NCI-H446 treated with DMSO at 0.1 percent for 48 hours (cell line): Measurements from ENCODE around the gene CEP162.
"Not testable (repeated sequence)": the region's sequence is repeated elsewhere in the genome, so short reads cannot be mapped to it uniquely, and the experiment has no call there.

Experiments
- DNase-seq: peaks from one replicate; lab custom pipeline; 2025; lab: John Stamatoyannopoulos, UW

CEP162 gene

GRCh38 chr6:84084705-84085104, 142.7 kb downstream of the CEP162 start:
- DNase-seq: not testable (repeated sequence)

GRCh38 chr6:84082689-84083265, 144.7 kb downstream of the CEP162 start:
- DNase-seq: no peak

GRCh38 chr6:84081222-84081621, 146.2 kb downstream of the CEP162 start:
- DNase-seq: no peak

GRCh38 chr6:84078335-84078734, 149.1 kb downstream of the CEP162 start:
- DNase-seq: no peak

GRCh38 chr6:84077645-84078044, 149.8 kb downstream of the CEP162 start:
- DNase-seq: no peak

DNA sequence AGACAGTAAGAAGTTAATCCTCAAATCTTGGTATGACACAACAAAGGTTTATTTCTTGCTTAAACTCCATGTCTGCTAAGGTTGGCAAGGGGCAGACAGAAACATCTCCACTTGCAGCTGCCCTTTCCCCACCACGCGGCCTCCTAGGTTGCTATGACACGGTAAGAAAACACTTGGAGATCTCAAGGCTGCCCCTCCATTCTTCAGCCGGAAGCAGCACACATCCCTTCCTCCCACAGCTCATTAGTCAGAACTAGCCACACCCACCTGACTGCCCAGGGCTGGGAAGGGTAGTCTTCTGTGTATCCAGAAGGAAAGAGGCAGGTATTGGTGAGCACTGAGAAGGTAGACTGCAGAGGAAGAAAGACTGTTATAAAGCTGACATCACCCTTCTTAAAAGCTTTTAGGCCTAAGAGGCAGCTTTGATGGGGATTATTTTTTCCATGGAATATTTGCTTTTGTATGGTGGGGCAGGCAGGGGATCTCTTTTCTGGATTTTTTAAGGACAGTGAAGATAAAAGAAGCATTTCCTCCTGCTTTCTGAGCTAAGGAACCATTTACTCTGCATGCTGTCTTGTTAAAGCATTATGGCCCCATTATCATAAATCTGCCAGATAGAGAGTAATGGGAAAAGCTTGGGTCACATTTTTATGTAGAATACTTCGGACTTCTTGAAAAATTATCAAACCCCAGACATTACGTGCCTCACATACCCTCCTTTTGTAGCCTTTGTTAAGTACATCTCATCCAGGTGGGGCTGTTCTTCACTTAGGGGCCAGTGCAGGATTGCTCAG, 152.3 kb downstream of the CEP162 start:
- DNase-seq: no peak
